Inflammatory macrophage treated with lipopolysaccharide for 1 hour (primary cell): ENCODE data around the gene SPTBN1.

Experiments used
- DNase-seq, 2 donors: peaks; one replicate each; pipeline ENCODE4 v3.0.0-alpha.2; 2020 to 2022

The SPTBN1 gene

GRCh38 chr2:54577944-54578647 is 122.0 kb downstream of the SPTBN1 start:
- DNase-seq = no peak

- DNase-seq = no peak
These were observed 122.5 kb downstream of the SPTBN1 start for GRCh38 chr2:54578648-54579045.

GRCh38 chr2:54579061-54579681 is 123.0 kb downstream of the SPTBN1 start:
- no peak for DNase-seq

- no peak for DNase-seq
These were observed 123.8 kb downstream of the SPTBN1 start for GRCh38 chr2:54579682-54580620.

- DNase-seq = no peak
These were observed 125.4 kb downstream of the SPTBN1 start for GRCh38 chr2:54581326-54582039.

- no peak for DNase-seq
These were observed 126.9 kb downstream of the SPTBN1 start for GRCh38 chr2:54582987-54583386.

GRCh38 chr2:54584598-54584997 is 128.5 kb downstream of the SPTBN1 start:
- no peak for DNase-seq

- no peak for DNase-seq
These were observed 129.1 kb downstream of the SPTBN1 start for GRCh38 chr2:54585136-54585733.

- no peak for DNase-seq
These were observed 129.9 kb downstream of the SPTBN1 start for GRCh38 chr2:54586062-54586461.

- DNase-seq = no peak
These were observed 130.4 kb downstream of the SPTBN1 start for GRCh38 chr2:54586494-54586893.

GRCh38 chr2:54587171-54588016 is 131.3 kb downstream of the SPTBN1 start:
- DNase-seq = no peak

- no peak for DNase-seq
These were observed 132.2 kb downstream of the SPTBN1 start for GRCh38 chr2:54588244-54588899.

GRCh38 chr2:54589038-54589339 is 132.9 kb downstream of the SPTBN1 start:
- DNase-seq = no peak

GRCh38 chr2:54589340-54590215 is 133.5 kb downstream of the SPTBN1 start:
- no peak for DNase-seq

- no peak for DNase-seq
These were observed 134.3 kb downstream of the SPTBN1 start for GRCh38 chr2:54590216-54591120.

- DNase-seq = no peak
These were observed 135.4 kb downstream of the SPTBN1 start for GRCh38 chr2:54591551-54591950.

GRCh38 chr2:54593249-54593648 is 137.1 kb downstream of the SPTBN1 start:
- DNase-seq = no peak

GRCh38 chr2:54594048-54594447 is 137.9 kb downstream of the SPTBN1 start:
- DNase-seq = no peak
